Activated effector memory CD4-positive, alpha-beta T cell treated with anti-CD3 and anti-CD28 coated beads, Interleukin-2, amount 50 U/mL, for 16 hours (primary cell): Measurements from ENCODE around the gene CLDN19.
"Not testable (repeated sequence)": the region's sequence is repeated elsewhere in the genome, so short reads cannot be mapped to it uniquely, and the experiment has no call there.

Experiments used
- DNase-seq: peaks from one replicate; pipeline ENCODE4 v3.0.0-alpha.2; 2020

CLDN19 gene

GRCh38 chr1:42737257-42737656, 2.8 kb downstream of the CLDN19 start:
- DNase-seq, result no peak

GRCh38 chr1:42736571-42737200, 3.4 kb downstream of the CLDN19 start:
- peak; percentile 56 for DNase-seq

- DNase-seq, result peak; percentile 60
Measured at GRCh38 chr1:42736152-42736551, 3.9 kb downstream of the CLDN19 start.

DNA sequence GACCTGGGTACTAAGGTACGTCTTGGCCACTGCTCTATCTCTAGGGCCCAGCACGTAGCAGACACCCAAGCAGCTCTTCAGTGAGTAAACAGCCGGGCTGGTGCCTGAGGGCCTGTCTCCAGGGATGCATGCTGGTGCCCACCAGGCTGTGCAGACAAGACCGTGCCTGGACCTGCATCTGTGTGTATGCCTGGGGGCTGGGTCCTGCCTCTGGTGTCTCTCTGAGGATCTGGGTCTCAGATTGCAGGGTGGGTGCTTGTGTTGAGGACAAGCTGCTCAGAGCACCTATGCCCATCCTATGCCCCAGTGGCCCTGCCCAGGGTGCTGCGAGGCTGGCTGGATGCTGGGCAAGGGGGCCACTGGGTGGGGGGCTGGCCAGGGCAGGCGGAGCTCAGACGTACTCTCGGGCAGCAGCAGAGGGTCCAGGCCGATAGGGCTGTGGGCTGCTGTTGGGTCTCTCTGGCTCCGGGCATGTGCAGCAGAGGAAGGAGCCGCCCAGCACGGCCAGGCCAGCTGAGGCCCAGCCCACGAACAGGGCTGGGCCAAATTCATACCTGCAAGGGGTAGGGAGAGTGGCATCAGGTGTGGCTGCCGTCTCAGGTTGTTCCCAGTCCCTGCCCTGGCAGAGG, 4.4 kb downstream of the CLDN19 start:
- peak; percentile 47 for DNase-seq

GRCh38 chr1:42735056-42735455, 5.0 kb downstream of the CLDN19 start:
- peak; percentile 58 for DNase-seq

DNA sequence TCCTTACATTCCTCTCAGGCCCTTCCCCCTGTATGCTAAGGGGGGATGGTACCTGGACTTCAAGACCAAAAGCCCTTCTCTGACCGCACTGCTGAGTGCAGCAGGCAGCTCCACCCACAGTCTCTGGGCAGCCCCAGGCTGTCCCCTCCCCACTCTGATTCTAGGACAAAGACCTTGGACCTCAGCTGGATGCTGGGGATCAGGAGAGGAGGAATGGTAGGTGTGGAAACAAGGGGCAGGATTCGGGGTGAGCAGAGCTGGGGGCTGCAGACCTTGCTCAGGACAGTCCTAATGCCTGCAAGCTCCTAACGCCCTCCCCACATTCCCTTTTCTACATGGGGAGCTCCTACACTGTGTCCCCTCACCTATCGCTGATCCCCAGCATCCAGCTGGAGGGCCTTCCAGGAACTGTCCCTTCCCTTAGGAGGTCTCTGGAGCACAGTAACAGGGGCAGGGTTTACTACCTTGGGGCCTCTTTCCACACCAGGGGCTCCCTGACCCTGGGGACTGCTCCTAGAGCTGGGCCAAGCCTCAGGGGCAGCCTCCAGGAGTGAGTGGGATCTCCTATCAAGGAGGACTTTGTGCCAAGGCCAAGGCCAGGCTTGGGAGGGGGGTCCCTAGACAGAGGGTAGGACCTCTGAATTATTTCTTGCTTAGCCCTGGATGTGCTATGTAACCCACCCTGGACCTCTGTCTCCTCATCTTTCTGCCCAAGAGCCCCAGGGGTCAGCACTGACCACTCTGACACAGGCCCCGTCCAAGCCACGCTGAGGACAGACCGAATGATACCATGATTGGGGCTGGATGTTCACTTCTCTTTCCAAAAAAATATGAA, 5.6 kb downstream of the CLDN19 start:
- DNase-seq, result peak; percentile 31

- peak; percentile 59 for DNase-seq
Measured at GRCh38 chr1:42733415-42734200, 6.4 kb downstream of the CLDN19 start.

DNA sequence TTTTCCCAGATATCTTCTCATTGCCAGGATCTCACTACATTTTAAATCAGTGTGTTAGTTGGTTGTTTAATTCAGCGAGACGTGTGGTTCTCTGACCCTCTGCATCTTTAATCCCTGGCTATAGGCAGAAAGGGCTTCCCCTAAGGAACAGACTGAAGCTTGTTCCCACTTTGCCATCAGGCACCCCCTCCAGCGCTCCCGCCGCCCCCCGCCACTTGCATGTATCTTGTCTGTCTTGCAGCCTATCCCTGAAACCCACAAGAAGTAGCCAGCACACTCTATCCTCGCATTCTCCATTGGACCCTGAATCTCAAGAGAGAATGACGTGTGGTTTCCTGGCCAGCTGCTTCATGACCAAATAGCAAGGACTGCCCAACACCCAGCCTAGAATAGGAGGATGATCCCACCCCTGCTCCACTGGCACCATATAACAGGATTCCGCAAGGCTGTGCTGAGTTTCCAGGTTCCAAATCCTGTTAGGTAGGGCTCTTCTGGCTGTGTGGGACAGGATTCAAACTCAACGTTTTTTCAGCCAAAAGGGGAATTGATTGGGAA, 7.8 kb downstream of the CLDN19 start:
- peak; percentile 49 for DNase-seq

GRCh38 chr1:42731585-42731984, 8.5 kb downstream of the CLDN19 start:
- DNase-seq, result no peak

DNA sequence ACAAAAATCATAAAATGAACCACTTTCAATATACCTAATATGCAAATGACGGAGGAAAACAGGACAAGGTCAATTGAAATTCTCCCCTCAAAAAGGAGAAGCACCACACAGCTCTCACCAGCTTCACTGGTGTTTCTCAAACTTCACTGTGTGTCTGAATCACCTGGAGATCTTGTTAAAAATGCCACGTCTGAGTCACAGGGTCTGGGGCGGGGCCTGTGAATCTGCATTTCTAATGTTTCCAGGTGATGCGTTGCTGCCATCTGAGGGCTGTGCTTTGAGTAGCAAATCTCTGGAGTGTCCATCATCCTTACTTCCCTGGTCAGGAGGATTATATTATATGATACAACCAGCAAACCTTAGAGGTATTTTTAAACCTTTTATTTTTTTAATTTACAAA, 9.0 kb downstream of the CLDN19 start:
- peak; percentile 77 for DNase-seq

DNA sequence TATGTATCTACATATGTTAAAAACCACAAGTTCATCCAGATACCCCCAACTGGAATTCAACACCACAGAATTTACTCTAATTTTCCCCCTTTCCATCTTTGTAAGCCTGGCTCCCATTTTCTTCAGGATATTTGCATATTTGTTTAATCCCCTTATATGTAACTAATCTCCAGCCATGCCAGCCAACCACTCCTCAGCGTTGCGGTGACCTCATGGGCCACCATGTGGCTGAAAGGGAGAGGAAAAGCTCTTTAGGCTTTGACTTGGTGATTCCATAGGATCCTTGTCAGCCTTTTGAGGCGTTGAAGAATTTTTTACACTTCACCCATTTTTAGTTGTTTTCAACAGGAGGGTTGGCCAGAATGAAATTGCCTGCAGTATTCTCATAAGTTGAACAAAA, 10.0 kb downstream of the CLDN19 start:
- no peak for DNase-seq

- DNase-seq, result not testable (repeated sequence)
Measured at GRCh38 chr1:42725820-42726219, 14.2 kb downstream of the CLDN19 start.

GRCh38 chr1:42723511-42723910, 16.5 kb downstream of the CLDN19 start:
- DNase-seq, result no peak

GRCh38 chr1:42722403-42722802, 17.6 kb downstream of the CLDN19 start:
- DNase-seq, result not testable (repeated sequence)

- DNase-seq, result no peak
Measured at GRCh38 chr1:42721926-42722325, 18.1 kb downstream of the CLDN19 start.

- DNase-seq, result no peak
Measured at GRCh38 chr1:42720868-42721267, 19.2 kb downstream of the CLDN19 start.

- DNase-seq, result not testable (repeated sequence)
Measured at GRCh38 chr1:42714441-42714840, 25.6 kb downstream of the CLDN19 start.

DNA sequence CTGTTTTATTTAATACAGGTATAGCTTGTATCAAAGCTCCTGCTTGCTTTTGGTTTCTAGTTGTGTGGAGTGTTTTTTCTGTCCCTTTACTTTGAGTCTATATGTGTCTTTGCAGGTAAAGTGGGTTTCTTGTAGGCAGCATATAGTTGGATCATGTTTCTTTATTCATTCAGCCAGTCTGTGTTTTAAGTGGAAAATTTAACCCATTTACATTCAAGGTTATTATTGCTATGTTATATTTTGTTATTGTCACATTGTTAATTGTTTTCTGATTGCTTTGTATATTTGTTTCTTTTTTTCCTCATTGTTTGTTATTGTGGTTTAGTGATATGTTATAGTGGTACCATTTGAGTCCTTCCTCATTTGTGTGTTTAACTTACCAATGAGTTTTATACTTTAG, 26.7 kb downstream of the CLDN19 start:
- DNase-seq, result no peak

DNA sequence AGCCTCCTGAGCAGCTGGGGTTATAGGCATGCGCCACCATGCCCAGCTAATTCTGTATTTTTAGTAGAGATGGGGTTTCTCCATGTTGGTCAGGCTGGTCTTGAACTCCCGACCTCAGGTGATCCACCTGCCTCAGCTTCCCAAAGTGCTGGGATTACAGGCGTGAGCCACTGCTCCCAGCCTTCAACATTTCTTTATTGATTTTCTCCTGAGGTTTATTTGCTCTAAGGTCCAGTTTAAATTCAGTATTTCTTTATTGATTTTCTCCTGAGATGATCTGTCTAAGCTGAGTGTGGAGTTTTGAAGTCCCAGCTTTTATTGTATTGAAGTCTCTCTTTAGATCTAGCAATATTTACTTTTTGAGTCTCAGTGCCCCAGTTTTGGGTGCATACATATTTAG, 27.2 kb downstream of the CLDN19 start:
- DNase-seq, result not testable (repeated sequence)

DNA sequence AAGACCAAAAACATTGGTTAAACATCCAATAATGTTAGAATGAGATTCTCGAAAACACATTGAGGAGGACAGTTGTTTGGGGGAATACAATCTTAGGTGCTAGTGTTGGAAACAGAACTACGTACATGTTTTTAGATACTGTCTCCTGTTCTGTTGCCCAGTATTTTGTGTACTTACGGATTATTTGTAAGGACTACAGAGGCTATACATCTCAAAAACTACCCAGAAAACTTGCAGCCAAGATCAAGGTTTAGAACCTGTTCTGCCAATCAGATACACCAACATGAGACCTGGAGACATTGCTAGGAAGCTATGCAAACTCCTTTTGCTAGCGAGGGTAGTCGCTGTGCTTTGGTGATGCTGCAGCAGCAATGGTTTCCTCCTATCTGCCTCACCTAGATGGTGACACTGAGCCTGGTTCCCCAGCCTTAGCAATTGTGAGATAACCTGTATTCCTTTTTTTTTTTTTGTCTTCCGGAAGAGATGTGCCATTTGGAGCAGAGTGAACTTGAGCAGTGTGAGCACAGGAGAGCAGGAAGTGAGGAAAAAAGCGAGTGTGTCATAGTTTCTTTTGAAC, 36.1 kb downstream of the CLDN19 start:
- DNase-seq, result no peak

DNA sequence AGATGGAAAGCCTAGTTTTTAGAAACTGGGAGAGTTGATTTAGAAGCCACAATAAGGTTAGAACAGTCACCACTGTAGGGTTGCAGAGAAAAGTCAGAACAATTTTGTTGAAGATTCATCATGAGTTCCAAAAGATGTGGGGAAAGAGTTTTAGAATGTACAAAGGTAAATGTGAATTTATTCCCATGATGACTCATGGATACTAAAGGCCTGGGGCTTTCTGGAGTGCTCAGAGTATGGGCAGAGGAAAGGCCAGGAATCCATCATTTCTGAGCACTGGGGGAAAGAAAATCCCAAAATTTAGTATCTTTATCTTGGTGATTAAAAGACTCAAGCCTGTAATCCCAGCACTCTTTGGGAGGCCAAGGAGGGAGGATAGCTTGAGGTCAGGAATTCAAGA, 40.0 kb downstream of the CLDN19 start:
- DNase-seq, result no peak

DNA sequence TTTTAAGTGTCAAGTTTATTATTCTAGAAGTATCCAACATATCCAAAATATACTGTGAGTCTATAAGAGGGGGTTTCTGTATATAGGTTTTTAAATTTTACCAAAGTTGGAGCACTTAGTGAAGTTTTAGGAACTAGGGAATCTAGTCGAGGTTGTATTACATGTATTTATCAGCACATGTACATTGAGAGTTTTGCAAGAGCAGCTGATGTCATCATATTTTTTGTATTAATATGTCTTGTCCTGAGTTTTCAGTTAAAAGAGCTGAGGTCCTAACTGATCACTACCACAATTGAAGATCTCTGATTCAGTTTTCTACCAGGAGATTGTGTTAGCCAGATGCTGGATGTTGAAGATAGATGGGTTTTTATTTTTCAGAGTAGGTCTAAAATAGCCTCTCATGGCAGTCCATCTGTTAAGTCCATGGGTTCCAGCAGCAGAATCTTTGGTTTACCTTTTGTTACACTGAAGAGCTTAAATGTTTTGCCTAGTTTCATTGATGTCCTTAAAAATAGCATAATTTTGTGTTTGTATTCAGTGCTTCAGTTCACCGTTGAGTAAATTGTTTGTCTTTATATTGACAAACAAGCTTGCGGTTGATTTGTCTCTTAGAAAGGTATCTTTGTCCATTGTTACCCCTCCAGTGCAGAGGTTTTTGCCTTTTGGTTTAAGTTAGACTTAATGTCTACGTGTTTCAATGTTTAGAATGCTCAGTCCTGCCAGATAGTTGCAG, 41.8 kb downstream of the CLDN19 start:
- DNase-seq, result no peak
